Neural crest cell (in vitro differentiated cells): Measurements from ENCODE around the gene NAA38. TPM values are rescaled to one million over a fixed set of nuclear protein-coding genes. Genes with fewer than 3 reads are reported as not detected.

Source experiments
- DNase-seq: peaks from one replicate; pipeline ENCODE4 v3.0.0; 2021; ENCODE audit warnings: low read depth, mixed read lengths, low spot score
- H3K27ac Mint-ChIP-seq: one replicate; pipeline ENCODE4 v1.8.0; 2021; ENCODE audit warnings: mild to moderate bottlenecking, mixed read lengths; ENCODE audit not compliant: unreplicated experiment
- H3K27me3 Mint-ChIP-seq: 2 replicates; pipeline ENCODE4 v1.8.0; 2021; ENCODE audit warnings: low read depth, mild to moderate bottlenecking, mixed read lengths
- H3K36me3 Mint-ChIP-seq: 2 replicates; pipeline ENCODE4 v1.8.0; 2021; ENCODE audit warnings: low read depth, mild to moderate bottlenecking, mixed read lengths
- H3K4me1 Mint-ChIP-seq: 2 replicates; pipeline ENCODE4 v1.8.0; 2021; ENCODE audit warnings: mixed read lengths
- H3K4me3 Mint-ChIP-seq: one replicate; pipeline ENCODE4 v1.8.0; 2021; ENCODE audit warnings: mild to moderate bottlenecking, mixed read lengths
- H3K9me3 Mint-ChIP-seq: 2 replicates; pipeline ENCODE4 v1.8.0; 2021; ENCODE audit warnings: mixed read lengths
- CTCF ChIP-seq: fragments of 200-600 bp; sonication (generic); conservative IDR thresholded peaks from 2 replicates; pipeline ENCODE4 v1.5.0; 2021; ENCODE audit warnings: antibody characterized with exemption, mild to moderate bottlenecking
- total RNA-seq: library from RNA; stranded (reverse); gene quantifications from 2 replicates; pipeline ENCODE4 v1.2.1, GENCODE V29; 2021

The NAA38 gene
- total RNA-seq, 1 donor from 2014 or later, result 83.4 TPM

GRCh38 chr17:7854851-7855659 is 2.3 kb downstream of the NAA38 start, which contains the start of gene TMEM88:
TSS of gene TMEM88 (plus strand) at chr17:7855066. CDS start at chr17:7855075, 9 bp downstream.
- TF ChIP-seq CTCF, result no peak
- peak within 1 kb of the TSS; percentile 60 for H3K4me3 Mint-ChIP-seq

GRCh38 chr17:7854078-7854777 is 3.1 kb downstream of the NAA38 start:
- DNase-seq, result no peak
- peaks cover 10% of the 10 kb centered on the region for H3K27me3 Mint-ChIP-seq
- no peak overlapping the region for H3K27ac Mint-ChIP-seq
- TF ChIP-seq CTCF, result no peak
- H3K36me3 Mint-ChIP-seq, result peaks cover 7% of the 10 kb centered on the region
- H3K4me3 Mint-ChIP-seq, result peak overlapping the region; percentile 60
- H3K4me1 Mint-ChIP-seq, result peaks cover 10% of the 10 kb centered on the region
- no peaks in the 10 kb centered on the region for H3K9me3 Mint-ChIP-seq

More at GRCh38 chr17:7854851-7855659, 2.3 kb downstream of the NAA38 start, which contains the start of gene TMEM88:
- no peaks in the 10 kb centered on the region for H3K9me3 Mint-ChIP-seq
- peaks cover 7% of the 10 kb centered on the region for H3K36me3 Mint-ChIP-seq
- H3K27me3 Mint-ChIP-seq, result peaks cover 10% of the 10 kb centered on the region
- H3K4me1 Mint-ChIP-seq, result peaks cover 10% of the 10 kb centered on the region
- H3K27ac Mint-ChIP-seq, result no peak within 1 kb of the TSS
- no peak for DNase-seq

- H3K36me3 Mint-ChIP-seq, result peaks cover 7% of the 10 kb centered on the region
- H3K27me3 Mint-ChIP-seq, result peaks cover 10% of the 10 kb centered on the region
- TF ChIP-seq CTCF, result no peak
- H3K4me1 Mint-ChIP-seq, result peaks cover 10% of the 10 kb centered on the region
- H3K4me3 Mint-ChIP-seq, result peak overlapping the region; percentile 60
- no peaks in the 10 kb centered on the region for H3K9me3 Mint-ChIP-seq
- DNase-seq, result no peak
- H3K27ac Mint-ChIP-seq, result no peak overlapping the region
Observed at GRCh38 chr17:7853691-7854038, 3.7 kb downstream of the NAA38 start.

GRCh38 chr17:7852919-7853690 is 4.3 kb downstream of the NAA38 start:
- H3K4me1 Mint-ChIP-seq, result peaks cover 10% of the 10 kb centered on the region
- TF ChIP-seq CTCF, result no peak
- H3K36me3 Mint-ChIP-seq, result peaks cover 7% of the 10 kb centered on the region
- no peak overlapping the region for H3K27ac Mint-ChIP-seq
- no peak overlapping the region for H3K4me3 Mint-ChIP-seq
- peaks cover 10% of the 10 kb centered on the region for H3K27me3 Mint-ChIP-seq
- DNase-seq, result no peak
- H3K9me3 Mint-ChIP-seq, result no peaks in the 10 kb centered on the region

GRCh38 chr17:7852262-7852670 is 5.1 kb downstream of the NAA38 start:
- no peak for TF ChIP-seq CTCF
- Mint-ChIP-seq H3K4me3 (peak overlapping the region; percentile 83), H3K27me3 (peaks cover 10% of the 10 kb centered on the region), H3K4me1 (peaks cover 10% of the 10 kb centered on the region), H3K27ac (no peak overlapping the region), H3K36me3 (peaks cover 7% of the 10 kb centered on the region), H3K9me3 (no peaks in the 10 kb centered on the region)
- no peak for DNase-seq
